Measurements from ENCODE around the gene STARD6.

- TF ChIP-seq CTCF (IDR thresholded peaks at IDR 0.05) (no peak), POLR2A (IDR thresholded peaks at IDR 0.05) (no peak)
Measured at GRCh38 chr18:54360406-54360805, 2.7 kb upstream of the STARD6 start.

Measured in lower leg skin (tissue), 3 donors.